ENCODE data around the gene SLFN12L.

DNA sequence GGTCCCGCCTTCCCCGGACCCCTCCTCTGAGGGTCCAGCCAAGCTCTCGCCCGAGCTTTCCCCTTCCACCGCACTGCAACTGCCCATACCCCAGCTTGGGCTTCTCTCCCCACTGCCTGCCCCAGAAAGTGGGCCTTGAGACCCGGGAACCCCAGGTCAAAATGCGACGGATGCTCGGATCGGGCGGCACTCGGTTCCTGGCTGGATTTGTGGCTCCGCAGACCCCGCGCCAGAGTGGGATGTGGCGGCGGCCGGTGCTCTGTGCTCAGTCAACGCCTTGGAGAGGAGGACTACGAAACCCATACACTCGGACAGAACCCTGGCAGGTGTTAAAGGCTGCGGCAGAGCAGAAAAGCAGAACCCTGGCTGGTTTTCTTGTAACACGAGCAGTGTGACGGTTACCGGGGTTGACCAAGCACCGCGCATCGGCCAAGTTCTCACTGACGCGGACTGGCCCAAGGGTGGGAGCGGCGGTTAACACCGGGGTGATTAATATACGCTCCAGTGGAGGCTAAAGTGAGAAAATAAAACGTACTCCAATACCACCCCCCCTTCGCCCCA is 88.0 kb downstream of the SLFN12L start:
- TF ChIP-seq, protein P1, sequence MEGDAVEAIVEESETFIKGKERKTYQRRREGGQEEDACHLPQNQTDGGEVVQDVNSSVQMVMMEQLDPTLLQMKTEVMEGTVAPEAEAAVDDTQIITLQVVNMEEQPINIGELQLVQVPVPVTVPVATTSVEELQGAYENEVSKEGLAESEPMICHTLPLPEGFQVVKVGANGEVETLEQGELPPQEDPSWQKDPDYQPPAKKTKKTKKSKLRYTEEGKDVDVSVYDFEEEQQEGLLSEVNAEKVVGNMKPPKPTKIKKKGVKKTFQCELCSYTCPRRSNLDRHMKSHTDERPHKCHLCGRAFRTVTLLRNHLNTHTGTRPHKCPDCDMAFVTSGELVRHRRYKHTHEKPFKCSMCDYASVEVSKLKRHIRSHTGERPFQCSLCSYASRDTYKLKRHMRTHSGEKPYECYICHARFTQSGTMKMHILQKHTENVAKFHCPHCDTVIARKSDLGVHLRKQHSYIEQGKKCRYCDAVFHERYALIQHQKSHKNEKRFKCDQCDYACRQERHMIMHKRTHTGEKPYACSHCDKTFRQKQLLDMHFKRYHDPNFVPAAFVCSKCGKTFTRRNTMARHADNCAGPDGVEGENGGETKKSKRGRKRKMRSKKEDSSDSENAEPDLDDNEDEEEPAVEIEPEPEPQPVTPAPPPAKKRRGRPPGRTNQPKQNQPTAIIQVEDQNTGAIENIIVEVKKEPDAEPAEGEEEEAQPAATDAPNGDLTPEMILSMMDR (IDR thresholded peaks at IDR 0.05): no peak
- TF ChIP-seq EZH2 (IDR thresholded peaks at IDR 0.05; ENCODE audit: borderline replicate concordance, insufficient read depth, low read depth, low read length, poor library complexity, severe bottlenecking): no peak

All from B cell (primary cell).